Gastroesophageal sphincter (tissue), 3 donors: ENCODE measurements around the gene ABHD2.

ENCODE experiments used
- EP300 ChIP-seq: sonication (generic); formaldehyde crosslinking; IDR thresholded peaks from one replicate; pipeline ENCODE4 v1.6.1; 2017; ENCODE audit warnings: antibody characterized with exemption, mild to moderate bottlenecking
- POLR2A ChIP-seq, 2 donors: fragments of 450-650 bp; IDR thresholded peaks; one replicate each; pipeline ENCODE4 v1.6.1; 2017; ENCODE audit warnings: antibody characterized with exemption in 2 of 2, mild to moderate bottlenecking in 2 of 2, moderate library complexity in 1 of 2
- POLR2AphosphoS5 ChIP-seq: sonication (generic); formaldehyde crosslinking; IDR thresholded peaks from one replicate; pipeline ENCODE4 v1.6.1; 2017; ENCODE audit warnings: antibody characterized with exemption
- TF ChIP-seq, protein P1 (sequence below), 4 experiments: fragments of 200-600 bp in 2 of 4; fragments of 450-650 bp in 2 of 4; sonication (generic) in 1 of 4; IDR thresholded peaks; one replicate each; pipeline ENCODE4 v1.5.1; 2017 to 2019; ENCODE audit warnings: antibody characterized with exemption in 4 of 4, mild to moderate bottlenecking in 2 of 4, moderate library complexity in 2 of 4

DNA sequence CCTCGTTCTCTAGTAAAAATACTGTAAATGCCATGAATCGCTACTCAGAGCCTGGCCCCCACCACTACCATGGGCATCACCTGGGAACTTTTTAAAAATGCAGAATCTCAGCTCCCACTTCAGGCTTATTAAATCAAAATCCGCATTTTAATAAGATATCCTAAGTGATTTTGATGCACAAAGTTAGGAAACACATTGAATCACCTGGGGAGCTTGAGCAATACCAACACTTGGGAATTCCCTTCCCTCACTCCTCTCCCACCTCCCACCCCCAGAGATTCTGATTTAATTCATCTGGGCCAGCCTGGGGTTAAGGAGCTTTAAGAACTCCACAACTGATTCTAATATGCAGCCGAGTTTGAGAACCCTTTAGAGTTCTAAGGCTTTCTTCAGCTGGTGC lies 106.4 kb downstream of the ABHD2 start:
- TF ChIP-seq POLR2A (IDR thresholded peaks at IDR 0.05) (no peak), POLR2AphosphoS5 (no peak), EP300 (no peak)
- TF ChIP-seq, protein P1, sequence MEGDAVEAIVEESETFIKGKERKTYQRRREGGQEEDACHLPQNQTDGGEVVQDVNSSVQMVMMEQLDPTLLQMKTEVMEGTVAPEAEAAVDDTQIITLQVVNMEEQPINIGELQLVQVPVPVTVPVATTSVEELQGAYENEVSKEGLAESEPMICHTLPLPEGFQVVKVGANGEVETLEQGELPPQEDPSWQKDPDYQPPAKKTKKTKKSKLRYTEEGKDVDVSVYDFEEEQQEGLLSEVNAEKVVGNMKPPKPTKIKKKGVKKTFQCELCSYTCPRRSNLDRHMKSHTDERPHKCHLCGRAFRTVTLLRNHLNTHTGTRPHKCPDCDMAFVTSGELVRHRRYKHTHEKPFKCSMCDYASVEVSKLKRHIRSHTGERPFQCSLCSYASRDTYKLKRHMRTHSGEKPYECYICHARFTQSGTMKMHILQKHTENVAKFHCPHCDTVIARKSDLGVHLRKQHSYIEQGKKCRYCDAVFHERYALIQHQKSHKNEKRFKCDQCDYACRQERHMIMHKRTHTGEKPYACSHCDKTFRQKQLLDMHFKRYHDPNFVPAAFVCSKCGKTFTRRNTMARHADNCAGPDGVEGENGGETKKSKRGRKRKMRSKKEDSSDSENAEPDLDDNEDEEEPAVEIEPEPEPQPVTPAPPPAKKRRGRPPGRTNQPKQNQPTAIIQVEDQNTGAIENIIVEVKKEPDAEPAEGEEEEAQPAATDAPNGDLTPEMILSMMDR (IDR thresholded peaks at IDR 0.05): no peak
